GM20000 (cell line): ENCODE results near the gene GTPBP4.

Source experiments
- DNase-seq: peaks from one replicate; pipeline ENCODE4 v3.0.0; 2012; ENCODE audit warnings: low spot score
- TF ChIP-seq, protein P1 (sequence below): IDR thresholded peaks from 2 replicates; pipeline ENCODE4 v1.5.1; 2012; ENCODE audit warnings: mild to moderate bottlenecking, control low read depth; ENCODE audit errors: extremely low read depth, missing control alignments

Gene GTPBP4

DNA sequence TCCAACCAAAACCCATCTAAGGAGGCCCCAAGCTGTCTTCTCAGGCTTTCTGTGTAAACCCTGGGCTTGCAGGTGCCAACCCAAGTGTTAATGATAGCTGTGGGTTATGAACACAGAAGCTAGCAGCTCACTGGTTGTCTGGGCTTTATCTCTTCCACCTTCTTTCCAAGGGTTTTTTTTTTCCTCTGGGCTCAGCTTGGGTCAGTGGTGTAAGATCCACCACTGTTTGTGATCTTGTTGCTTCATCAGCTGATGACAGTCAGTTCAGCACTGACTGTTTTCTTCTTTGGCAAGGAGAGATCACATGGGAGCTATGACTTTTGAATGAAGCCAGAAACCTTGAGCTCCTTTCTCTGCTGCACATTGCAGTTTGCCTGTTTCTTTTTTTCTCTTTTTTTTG, 4.6 kb downstream of the GTPBP4 start:
- TF ChIP-seq, protein P1, sequence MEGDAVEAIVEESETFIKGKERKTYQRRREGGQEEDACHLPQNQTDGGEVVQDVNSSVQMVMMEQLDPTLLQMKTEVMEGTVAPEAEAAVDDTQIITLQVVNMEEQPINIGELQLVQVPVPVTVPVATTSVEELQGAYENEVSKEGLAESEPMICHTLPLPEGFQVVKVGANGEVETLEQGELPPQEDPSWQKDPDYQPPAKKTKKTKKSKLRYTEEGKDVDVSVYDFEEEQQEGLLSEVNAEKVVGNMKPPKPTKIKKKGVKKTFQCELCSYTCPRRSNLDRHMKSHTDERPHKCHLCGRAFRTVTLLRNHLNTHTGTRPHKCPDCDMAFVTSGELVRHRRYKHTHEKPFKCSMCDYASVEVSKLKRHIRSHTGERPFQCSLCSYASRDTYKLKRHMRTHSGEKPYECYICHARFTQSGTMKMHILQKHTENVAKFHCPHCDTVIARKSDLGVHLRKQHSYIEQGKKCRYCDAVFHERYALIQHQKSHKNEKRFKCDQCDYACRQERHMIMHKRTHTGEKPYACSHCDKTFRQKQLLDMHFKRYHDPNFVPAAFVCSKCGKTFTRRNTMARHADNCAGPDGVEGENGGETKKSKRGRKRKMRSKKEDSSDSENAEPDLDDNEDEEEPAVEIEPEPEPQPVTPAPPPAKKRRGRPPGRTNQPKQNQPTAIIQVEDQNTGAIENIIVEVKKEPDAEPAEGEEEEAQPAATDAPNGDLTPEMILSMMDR: no peak
- no peak for DNase-seq

DNA sequence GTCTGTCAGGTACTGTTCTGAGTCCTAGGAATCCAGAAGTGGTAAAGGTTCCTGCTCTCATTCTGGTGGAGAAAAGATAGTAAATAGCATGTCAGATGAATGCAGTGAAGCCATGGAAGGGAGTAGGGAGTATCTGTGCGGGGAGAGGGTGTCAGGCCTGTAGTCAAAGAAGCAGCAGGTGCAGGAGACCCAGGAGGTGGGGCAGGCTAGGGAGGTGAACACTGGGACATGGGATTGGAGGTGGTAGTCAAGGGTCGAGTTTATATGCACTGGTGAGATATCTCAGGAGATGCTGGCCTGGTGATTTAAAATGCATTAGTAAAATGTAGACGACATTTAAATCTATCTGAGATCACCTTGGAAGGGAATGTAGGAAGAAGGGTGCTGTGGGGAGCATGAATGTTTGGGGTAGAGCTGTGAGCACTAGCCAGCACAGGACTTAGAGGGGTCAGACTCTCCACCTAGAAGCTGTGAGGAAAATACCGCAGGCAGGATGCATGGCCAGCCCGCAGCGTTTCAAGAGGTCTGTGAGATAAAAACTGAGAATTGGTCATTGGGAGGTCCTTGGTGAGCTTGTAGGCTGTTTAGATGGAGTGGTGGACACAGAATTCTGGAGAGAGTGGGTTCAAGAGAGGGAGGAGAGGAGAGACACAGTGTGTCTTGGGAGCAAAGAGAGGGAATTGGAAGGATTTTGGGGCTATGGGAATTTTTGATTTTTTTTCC, 6.8 kb downstream of the GTPBP4 start:
- TF ChIP-seq, protein P1: no peak
- DNase-seq: no peak

DNA sequence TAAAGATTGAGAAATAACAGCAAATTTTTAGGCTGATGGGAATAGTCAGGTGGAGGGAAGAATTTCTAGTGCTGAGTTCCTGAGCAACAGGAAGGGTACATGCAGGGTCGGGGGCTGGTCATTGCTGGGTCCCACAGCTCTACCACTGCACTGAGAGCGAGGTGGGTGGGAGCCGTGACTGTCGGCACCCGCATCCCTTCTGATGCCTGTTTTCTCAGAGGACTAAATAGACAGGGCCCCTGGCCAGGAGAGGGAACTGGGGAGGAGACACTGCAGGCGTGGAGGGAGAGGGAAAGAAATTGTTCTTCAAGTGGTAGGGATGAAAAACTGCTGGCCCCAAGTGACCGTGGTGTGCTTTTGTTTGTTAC, 7.3 kb downstream of the GTPBP4 start:
- TF ChIP-seq, protein P1: no peak
- DNase-seq: no peak

DNA sequence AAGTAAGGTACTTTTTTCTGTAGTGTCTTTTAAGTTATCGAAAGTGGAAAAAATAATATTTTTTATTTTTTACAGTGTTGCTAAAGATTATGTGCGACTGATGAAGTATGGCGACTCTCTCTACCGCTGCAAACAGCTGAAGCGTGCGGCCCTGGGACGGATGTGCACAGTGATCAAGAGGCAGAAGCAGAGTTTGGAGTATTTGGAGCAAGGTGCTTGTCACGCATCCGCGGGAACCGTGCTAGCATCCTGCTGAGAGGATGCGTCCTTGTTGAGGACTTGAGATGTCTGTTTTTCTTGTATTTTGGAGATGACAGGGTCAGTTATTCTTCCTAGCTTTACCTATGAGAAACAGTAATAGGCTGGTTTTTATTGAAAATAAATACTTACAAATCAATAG, 7.8 kb downstream of the GTPBP4 start:
- DNase-seq: no peak
- TF ChIP-seq, protein P1: no peak

DNA sequence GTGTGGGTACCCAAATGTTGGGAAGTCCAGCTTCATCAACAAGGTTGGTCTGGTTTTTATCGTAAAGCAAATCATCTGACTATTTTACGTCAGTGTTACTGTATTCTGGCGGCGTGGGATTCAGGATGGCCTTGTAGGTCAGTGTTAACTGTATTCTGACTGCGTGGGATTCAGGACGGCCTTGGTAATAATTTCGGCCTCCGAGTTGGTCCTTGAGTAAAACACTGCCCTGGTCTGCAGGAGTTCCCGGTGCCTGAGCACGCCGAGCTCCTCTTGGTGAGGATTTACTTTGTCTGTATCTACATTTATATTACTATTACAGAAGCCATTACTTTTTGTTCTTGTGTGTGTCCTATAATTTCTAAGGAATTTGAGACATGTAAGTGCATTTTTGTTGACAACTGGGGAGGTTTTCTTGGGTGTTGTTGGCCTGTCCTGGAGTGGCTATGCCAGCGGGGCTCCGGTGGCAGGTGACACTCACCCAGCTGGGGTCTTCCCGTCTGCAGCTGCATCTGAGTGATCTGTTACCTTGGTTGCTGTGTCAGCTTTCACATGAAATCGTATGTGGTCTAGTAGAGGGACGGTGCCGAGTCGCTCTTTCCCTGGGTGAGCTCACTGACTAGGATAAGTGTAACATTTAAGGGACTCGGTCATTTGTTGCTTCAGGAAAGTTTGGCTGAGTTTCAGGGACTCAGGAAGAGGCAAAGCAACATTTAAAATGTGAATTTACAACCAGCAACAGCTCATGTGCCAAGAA, 9.2 kb downstream of the GTPBP4 start:
- TF ChIP-seq, protein P1: no peak
- no peak for DNase-seq

DNA sequence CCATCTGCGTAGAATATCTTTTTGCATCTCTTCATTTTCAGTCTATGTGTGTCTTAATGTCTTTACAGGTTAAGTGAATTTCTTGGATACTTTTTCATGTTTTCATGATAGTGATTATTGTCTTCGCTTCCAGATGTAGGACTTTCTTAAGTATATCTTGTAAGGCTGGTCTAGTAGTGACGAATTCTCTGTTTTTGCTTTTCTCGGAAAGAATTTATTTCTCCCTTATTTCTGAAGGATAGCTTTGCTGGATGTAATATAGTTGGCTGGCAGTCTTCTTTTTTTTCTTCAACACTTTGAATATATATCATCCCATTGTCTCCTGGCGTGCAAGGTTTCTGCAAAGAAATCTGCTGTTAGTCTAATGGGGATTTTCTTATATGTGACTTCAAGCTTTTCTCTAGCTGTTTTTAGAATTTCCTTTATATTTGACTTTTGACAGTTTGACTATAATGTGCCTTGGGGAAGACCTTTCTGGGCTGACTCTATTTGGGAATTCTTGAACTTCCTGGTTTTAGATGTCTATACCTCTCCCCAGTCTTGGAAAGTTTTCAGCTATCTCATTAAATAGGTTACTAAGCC, 14.3 kb downstream of the GTPBP4 start:
- TF ChIP-seq, protein P1: no peak
- DNase-seq: no peak
